ENCODE measurements around the gene TBX20.
"Not testable (repeated sequence)": the region's sequence is repeated elsewhere in the genome, so short reads cannot be mapped to it uniquely, and the experiment has no call there.

DNA sequence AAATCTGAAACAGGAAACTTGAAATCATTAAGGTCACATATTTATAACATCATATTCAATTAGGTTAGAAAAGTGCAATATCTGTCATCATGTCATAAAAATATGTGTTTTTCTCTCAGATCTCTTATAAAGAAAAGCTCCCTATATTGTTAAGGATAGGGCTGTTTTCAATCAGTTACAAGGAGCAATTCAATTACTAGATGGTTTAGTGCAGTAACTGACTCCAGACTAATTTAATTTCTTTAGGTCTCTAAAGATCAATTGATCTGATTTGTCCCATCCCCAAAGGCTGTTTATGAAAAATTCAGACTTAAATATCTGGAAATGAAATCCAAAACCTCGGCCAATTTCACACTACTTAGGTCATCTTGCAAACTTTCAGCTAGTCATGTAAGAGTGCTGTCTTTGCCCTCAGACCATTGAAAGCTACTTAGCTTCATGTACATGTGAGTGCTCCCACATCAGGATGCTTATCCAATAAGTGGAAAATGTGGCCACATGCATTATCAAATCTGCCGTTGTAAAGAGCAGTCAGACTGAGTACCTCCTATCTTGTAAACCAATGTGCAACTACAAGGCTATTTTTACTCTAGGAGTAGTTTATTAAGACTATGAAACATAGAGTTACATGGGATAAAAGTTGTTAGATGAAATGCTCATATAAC is 24.7 kb downstream of the TBX20 start:
- not testable (repeated sequence) for TF ChIP-seq PPARA (CRISPR knock-in tag; IDR thresholded peaks at IDR 0.05; ENCODE audit: borderline replicate concordance); ARNTL (CRISPR knock-in tag; IDR thresholded peaks at IDR 0.05; ENCODE audit: borderline replicate concordance, low read depth); GLIS3 (CRISPR knock-in tag; IDR thresholded peaks at IDR 0.05); ZFP3 (CRISPR knock-in tag; IDR thresholded peaks at IDR 0.05); CSDC2 (CRISPR knock-in tag; IDR thresholded peaks at IDR 0.05)
- peak; percentile 95 for TF ChIP-seq ISL1 (CRISPR knock-in tag; IDR thresholded peaks at IDR 0.05)
